GM19397 (cell line): ENCODE data around the gene IL12RB2.
"Not testable (repeated sequence)": the region's sequence is repeated elsewhere in the genome, so short reads cannot be mapped to it uniquely, and the experiment has no call there.

Source experiments
- ATAC-seq: cut with Tn5 transposase; IDR thresholded peaks from one replicate; pipeline ENCODE4 v1.9.1; 2021; ENCODE audit warnings: mild to moderate bottlenecking, moderate library complexity; ENCODE audit not compliant: unreplicated experiment

Gene IL12RB2

DNA sequence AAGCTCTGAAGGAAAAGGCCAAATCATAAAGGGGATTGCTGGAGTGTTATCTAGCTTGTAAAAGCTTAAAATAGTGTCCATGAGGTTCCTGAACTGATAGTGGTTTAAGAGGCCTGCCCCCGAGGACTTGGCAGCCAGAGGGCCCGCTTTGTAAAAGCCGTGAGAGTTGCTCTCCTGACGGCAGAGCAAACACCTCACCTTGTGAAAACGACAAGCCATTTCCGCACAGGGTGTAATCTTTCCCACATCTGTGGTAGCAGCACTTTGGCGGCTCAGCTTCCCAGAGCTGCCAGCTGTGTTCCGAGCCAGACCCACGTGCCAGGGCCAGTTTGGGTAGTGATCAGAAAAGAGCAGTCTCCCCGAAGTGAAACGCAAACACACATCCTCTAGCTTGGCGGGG, 85.6 kb downstream of the IL12RB2 start:
- no peak for ATAC-seq

DNA sequence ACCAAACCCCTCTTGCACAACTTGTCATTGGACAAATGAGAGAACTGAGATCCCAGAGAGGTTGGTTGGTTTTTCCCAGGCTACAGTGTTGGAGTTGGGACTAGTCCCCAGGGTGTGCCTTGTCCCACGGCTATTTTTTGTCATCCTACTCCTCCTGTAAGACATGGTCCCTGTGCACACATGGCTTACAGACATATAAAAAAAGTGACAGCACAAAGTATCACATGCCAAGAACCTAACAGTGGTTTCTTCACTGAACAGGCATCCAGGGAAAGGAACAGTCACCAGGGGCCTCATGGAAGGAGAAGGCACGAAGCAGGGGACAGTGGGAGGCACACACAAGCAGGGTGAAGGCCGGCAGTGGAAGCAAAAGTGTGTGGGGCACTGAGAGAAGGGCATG, 86.1 kb downstream of the IL12RB2 start:
- ATAC-seq, result no peak

DNA sequence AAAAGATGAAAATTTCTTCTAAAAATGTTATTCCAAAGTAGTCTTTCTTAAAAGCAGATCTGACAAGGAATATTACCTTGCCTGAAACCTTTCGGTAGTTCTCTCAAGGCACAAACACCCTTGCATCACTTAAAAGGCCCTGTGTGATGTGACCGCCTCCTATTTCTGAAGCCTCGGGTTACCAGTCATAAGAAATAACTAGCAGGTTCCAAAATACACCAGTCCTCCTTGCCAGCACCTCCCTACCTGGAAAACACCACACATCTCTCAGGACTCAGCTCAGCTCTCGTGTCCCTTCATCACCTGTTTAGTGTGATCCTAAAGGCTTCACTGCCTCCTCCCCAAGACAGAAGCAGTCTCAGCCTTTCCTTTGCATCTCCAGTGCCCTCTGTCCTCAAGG, 86.9 kb downstream of the IL12RB2 start:
- ATAC-seq, result no peak

DNA sequence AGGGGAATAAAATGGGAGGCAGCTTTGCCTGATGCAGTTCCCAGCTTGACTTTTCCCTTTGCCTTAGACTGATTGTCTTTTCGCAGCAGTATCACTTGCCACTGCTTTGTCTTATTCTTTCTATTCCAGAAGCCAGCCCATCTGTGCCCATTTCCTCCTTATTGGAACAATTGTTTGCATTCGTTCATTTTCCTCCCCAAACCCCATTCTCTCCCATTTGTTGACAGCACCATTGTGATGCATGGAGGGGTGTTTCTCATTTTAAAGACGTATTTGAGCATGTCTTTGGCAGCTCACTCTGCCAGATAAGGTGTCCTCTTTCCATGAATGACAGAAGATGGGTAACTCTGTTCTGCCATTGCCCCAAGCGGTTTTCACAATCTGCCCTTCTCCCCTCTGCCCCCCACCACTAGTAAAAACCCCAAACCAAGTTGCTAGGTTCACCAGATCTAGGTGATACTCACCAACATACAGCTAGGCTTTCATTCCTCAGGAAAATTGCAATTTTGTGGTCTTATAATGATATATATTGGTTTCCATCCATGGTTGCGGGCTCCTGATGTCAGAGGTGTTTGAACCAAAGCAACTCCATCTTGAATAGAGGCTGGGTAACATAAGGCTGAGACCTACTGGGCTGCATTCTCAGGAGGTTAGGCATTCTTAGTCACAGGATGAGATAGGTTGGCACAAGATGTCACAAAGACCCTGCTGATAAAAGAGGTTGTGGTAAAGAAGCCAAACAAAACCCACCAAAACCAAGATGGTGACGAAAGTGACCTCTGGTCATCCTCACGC, 91.7 kb downstream of the IL12RB2 start:
- no peak for ATAC-seq

DNA sequence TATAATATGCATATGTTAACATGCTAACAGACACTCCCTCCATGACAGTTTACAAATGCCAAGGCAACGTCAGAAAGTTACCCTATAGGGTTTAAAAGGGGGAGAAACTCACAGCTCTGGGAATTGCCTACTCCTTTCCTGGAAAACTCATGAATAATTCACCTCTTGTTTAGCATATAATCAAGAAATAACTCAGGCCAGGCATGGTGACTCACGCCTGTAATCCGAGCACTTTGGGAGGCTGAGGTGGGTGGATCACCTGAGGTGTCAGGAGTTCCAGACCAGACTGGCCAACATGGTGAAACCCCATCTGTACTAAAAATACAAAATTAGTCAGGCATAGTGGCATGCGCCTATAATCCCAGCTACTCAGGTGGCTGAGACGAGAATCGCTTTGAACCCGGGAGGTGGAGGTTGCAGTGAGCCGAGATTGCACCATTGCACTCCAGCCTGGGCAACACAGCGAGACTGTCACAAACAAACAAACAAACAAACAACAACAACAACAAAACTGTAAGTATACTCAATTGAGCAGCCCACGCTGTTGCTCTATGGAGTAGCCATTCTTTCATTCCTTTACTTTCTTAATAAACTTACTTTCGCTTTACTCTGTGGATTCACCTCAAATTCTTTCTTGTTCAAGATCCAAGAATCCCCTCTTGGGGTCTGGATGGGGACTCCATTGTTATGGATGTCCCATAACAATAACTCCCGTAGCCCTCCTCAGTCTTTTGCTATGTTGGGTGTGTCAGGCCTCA, 92.5 kb downstream of the IL12RB2 start:
- not testable (repeated sequence) for ATAC-seq

DNA sequence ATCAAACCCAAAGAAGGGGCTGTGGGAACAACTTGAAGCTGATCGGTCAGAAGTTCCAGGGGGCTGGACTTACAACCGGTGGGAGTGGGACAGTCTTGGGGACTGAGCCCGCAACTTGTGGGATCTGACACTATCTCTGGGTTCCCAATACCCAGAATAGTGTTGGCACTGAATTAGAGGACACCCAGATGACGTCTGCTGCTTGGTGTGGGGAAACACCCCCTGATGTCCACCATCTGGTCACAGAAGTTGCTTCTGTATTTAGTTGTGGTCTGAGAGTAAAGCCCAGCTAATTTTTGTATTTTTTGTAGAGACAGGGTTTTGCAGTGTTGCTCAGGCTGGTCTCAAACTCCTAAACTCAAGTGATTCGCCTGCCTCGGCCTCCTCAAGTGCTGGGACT, 93.8 kb downstream of the IL12RB2 start:
- no peak for ATAC-seq

DNA sequence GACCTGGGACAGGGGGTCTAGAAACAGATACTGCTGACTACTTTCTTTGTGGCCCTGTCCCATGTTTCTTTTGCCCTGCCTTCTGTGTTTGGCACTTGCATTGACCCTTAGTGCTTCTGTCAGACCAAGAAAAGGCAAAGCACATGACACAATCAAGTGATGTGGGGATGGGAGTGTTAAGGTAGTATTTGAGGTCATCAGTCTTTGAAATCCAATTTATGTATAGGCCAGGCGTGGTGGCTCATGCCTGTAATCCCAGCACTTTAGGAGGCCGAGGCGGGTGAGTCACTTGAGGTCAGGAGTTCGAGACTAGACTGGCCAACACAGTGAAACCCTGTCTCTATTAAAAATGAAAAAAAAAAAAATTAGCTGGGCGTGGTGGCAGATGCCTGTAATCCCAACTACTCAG, 96.5 kb downstream of the IL12RB2 start:
- ATAC-seq, result no peak

DNA sequence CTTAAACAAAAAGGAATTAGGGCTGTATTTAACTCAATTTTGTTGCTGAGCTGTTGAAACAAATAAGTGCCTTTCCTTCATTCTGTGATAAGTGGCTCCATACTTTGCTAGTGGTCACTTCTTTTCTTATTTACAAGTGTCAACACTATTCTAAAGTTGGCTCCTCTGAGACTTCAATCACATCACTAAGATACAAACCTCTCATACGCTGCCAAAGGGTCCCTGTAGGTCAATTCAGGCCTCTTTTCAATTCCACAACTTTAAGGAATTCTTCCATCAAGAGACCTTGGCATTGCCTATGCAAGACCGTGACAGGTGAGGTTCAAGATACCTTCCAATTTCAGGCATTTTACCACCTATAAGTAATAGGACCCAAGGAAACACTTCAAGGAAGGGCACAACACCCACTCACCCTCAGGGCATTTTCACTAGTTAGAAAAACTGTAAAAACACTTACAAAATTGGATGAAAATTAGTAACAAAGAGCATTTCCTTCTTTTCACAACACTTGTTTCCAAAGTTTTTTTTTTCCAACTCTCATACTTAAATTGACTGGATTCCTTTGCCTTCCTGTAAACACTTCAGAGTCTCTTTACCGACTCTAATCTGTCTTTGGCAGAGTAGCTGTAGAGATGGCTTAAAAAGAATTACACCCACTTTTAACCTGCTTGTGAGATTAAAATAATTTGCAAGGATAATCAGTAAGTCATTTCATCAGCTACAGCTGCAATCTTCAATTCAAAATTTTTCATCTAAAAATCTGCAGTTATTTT, 98.0 kb downstream of the IL12RB2 start:
- no peak for ATAC-seq

DNA sequence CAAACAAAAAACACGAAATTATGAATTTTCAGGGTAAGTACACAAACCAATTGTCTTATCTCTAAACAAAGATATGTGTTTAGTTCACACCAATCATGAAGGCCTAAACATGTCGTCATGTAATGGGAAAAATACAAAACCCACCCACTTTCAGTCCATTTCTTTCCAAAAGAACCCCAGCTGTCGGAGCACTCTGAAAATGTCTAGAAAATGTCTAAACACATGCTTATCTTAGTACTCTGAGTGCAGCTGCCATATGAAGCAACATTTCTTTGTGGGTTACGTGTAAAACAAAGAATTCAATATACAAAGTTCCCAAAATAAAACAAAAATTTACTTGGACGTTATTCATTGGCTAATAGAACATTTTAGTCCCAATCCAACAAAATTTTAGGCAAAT, 99.8 kb downstream of the IL12RB2 start:
- ATAC-seq, result no peak

DNA sequence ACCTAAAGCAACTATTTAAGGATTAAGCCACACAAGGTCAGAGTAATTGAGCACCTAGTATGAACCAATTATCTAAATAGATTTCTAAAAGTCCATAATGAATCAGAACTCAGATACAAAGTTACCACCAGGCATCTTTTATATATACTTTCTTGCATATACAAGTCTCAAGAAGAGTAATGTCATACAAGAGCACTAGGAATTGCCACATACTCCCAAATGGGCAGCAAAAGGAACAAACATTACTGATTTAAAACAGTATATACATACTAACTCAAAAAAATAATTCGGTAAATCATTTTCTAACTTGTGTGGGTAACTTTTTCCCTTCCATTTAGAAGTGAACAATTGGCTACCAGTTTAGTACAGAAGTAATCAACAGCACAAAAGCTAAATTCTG, 100.5 kb downstream of the IL12RB2 start:
- no peak for ATAC-seq

DNA sequence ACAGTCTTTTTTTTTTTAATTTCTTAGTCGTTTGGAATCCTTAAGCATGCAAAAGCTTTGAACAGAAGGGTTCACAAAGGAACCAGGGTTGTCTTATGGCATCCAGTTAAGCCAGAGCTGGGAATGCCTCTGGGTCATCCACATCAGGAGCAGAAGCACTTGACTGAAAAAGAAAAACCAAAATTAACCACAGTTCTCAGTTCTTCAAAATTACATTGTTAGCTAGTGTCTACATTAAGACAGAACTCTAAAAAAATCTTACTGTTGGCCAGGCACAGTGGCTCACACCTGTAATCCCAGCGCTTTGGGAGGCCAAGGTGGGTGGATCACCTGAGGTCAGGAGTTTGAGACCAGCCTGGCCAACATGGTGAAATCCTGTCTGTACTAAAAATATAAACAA, 105.4 kb downstream of the IL12RB2 start:
- ATAC-seq, result not testable (repeated sequence)

DNA sequence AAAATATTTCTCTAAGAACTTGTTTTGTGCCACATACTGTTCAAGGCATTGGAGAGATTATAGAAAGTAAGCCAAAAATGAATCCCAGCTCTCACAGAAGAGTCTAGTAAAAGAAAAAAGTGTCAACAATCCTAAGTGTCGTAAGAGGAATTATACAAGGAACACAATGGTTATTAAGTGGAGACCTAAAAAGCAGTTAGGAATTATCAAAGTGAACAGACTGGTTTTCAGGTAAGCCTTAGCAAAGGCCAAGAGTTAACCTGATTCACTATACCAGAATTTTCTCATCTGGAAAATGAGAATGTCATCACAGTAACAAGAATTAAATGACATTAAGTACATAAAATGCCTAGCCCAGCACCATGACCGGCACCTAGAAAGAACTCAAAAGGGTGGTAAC, 106.9 kb downstream of the IL12RB2 start:
- ATAC-seq, result no peak

DNA sequence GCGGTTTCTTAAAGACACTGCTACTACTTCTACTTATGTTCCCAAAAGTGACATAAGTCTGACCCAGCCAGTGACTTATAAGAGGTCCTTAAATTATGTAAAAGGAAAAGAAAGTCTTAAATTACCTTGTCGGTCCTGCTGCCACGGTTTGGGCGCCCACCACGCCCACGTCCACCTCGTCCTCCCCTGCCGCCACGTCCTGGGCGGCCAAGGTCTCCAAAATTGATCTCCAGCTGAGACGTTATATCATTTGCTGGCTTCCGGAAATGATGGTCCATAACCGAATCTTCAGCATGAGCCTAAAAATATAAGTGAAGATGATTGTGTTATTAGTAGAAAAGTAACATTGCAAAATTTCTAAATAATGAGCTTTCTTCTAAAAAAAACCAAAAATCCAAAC, 107.4 kb downstream of the IL12RB2 start:
- ATAC-seq, result no peak

DNA sequence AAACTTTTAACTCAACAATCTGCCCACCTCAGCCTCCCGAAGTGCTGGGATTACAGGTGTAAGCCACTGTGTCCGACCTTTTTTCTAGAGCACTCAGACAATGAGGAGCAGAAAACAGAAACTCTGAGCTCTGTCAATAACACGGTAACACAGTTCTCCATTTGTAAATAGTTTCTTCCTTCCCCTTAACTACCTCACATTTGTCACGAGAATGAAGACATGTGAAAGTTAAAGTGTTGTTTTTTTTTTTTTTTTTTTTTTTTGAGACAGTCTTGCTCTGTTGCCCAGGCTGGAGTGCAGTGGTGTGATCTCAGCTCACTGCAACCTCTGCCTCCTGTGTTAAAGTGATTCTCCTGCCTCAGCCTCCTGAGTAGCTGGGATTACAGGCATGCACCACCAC, 110.1 kb downstream of the IL12RB2 start:
- not testable (repeated sequence) for ATAC-seq

DNA sequence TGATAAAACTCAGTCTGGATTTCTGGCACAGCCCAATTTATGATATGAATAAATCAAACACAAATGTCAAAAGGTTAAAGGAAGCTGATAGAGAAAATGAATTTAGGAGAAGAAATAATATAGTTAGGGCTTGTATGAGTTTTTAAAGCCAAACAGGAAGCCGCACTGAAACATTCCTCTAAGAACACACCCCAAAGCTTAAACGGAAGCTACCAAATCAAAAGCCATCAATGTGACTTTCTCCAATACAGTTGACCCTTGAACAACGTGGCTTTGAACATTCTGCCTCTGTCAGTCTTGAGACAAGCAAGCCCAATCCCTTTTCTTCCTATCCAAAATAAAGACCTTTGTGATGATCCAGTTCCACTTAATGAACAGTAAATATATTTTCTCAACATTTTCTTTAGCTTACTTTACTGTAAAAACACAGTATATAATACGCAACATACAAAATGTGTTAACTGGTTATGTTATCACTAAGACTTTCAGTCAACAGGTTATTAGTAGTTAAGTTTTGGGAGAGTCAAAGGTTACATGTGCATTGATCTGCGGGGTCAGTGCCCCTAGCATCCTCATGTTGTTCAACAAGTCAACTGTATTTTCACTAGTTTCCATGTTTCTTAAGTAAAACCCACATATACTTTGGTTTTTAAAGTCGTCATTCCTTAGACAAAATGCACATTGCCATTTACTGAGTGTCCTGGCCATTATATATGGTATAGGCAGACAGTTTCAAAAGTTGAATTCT, 111.3 kb downstream of the IL12RB2 start:
- ATAC-seq, result no peak

DNA sequence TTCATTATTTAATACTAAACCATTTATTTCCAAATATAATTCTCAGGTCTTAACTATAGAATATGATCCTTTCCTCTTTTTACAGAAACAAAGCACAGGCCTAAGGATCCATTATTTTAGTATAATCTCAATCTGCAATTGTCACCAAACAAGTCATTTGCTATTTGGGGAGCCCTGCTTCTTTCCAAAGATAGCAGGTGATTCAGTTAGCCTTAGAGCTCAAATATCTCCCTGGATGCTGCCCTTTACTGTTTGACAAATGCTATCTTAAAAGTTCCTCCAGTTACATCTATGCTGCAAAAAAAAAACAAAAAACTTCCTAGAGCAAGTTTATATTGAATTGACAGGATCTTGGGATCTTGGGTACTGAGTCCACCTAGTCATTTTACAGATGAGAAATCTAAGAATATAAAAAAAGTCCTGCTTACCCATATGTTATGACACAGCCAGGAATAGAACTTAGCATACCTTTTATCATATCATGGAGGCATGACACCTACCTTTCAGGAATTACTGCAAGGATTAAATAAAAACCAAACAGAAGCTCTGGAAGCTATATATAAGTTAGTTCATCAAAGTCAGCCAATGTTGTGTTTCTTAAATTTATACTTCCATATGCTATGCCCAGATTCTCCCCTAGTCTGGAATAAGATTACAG, 113.3 kb downstream of the IL12RB2 start:
- ATAC-seq, result no peak

DNA sequence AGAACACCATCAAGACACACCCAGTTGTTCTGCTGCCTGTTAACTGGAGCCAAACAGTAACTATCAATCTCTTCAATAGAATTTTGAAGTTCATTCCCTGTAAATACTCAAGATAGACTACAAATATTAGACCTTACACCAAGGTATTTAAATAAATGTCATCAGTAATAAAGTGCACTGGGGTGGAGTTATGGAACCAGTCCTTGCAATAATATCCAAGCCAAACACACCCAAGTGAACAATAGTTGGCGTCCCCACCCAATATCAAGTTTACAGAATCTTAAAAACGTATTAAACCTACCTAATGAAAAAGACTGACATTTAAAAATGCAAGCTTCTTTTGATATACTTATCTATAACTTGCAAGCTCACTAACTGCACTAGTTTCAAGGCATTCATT, 119.8 kb downstream of the IL12RB2 start:
- no peak for ATAC-seq

DNA sequence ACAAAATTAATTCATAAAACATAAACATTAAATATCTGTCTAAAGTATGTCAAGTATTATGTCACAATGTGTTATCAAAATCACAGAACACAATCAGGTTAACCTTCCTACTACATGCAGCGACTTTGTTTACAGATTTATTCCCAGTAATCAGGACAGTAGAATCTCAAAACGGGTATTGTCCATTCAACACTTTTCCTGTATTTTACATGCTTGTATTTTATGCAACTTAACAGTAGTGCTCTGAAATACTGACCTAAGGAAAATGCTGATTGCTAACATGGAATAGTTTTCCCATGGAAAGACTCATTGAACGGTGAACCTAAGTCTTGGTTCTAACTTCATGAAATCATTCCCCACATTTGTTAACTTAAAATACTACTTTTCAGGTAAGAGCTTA, 120.3 kb downstream of the IL12RB2 start:
- no peak for ATAC-seq

DNA sequence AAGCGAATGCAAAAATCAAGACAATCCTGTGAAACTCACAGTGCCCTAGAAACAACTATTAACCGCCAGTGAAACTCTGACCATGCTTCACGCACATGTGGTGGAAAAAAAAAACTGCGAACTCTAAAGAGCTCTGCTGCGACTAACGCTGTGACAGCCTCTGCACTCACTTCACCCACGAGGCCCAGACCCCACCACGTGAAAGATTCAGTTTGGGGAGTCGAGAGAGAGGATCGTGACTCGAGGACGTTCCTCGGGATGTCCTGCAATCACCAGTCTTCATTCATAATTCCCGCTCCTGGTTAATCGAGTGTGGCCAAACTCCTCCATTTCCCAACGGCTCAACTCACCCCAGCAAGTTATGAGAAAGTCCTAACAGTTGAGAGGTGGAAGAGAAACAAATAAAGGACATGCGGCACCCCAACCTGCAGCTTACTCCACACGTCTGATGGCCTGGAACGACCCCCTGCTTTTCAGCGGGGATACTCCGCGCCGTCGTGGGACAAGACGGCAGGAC, 121.4 kb downstream of the IL12RB2 start:
- ATAC-seq, result no peak
